ENCODE data around the gene ZMAT3. TPM values are rescaled to one million over a fixed set of nuclear protein-coding genes. Genes with fewer than 3 reads are reported as not detected.
"Not testable (repeated sequence)": the region's sequence is repeated elsewhere in the genome, so short reads cannot be mapped to it uniquely, and the experiment has no call there.

The ZMAT3 gene
- total RNA-seq, 1 donor from 2014 or later: 49.3 TPM

- Histone ChIP-seq H3K27me3 (ENCODE audit: control insufficient read depth, insufficient read depth, low read length) (no peaks in the 10 kb centered on the region), H3K36me3 (ENCODE audit: control insufficient read depth, insufficient read depth, low read length) (no peaks in the 10 kb centered on the region), H3K4me3 (ENCODE audit: low read depth, low read length) (no peak overlapping the region)
- TF ChIP-seq, protein P1, sequence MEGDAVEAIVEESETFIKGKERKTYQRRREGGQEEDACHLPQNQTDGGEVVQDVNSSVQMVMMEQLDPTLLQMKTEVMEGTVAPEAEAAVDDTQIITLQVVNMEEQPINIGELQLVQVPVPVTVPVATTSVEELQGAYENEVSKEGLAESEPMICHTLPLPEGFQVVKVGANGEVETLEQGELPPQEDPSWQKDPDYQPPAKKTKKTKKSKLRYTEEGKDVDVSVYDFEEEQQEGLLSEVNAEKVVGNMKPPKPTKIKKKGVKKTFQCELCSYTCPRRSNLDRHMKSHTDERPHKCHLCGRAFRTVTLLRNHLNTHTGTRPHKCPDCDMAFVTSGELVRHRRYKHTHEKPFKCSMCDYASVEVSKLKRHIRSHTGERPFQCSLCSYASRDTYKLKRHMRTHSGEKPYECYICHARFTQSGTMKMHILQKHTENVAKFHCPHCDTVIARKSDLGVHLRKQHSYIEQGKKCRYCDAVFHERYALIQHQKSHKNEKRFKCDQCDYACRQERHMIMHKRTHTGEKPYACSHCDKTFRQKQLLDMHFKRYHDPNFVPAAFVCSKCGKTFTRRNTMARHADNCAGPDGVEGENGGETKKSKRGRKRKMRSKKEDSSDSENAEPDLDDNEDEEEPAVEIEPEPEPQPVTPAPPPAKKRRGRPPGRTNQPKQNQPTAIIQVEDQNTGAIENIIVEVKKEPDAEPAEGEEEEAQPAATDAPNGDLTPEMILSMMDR (IDR thresholded peaks at IDR 0.05; ENCODE audit: insufficient read depth, low read length, poor library complexity, severe bottlenecking): no peak
- DNase-seq (ENCODE audit: low read depth): no peak
Observed at GRCh38 chr3:179035232-179035631, 36.4 kb downstream of the ZMAT3 start.

- not testable (repeated sequence) for DNase-seq (ENCODE audit: low read depth); H3K27me3 ChIP-seq (ENCODE audit: control insufficient read depth, insufficient read depth, low read length); H3K36me3 ChIP-seq (ENCODE audit: control insufficient read depth, insufficient read depth, low read length); H3K4me3 ChIP-seq (ENCODE audit: low read depth, low read length)
Observed at GRCh38 chr3:179033304-179033657, 38.3 kb downstream of the ZMAT3 start.

GRCh38 chr3:179032454-179033303 is 38.9 kb downstream of the ZMAT3 start:
- not testable (repeated sequence) for H3K4me3 ChIP-seq (ENCODE audit: low read depth, low read length); H3K36me3 ChIP-seq (ENCODE audit: control insufficient read depth, insufficient read depth, low read length); H3K27me3 ChIP-seq (ENCODE audit: control insufficient read depth, insufficient read depth, low read length); DNase-seq (ENCODE audit: low read depth)

GRCh38 chr3:179029096-179029495 is 42.5 kb downstream of the ZMAT3 start:
- no peak for DNase-seq (ENCODE audit: low read depth)
- no peaks in the 10 kb centered on the region for H3K36me3 ChIP-seq (ENCODE audit: control insufficient read depth, insufficient read depth, low read length)
- H3K27me3 ChIP-seq (ENCODE audit: control insufficient read depth, insufficient read depth, low read length): no peaks in the 10 kb centered on the region
- TF ChIP-seq, protein P1 (IDR thresholded peaks at IDR 0.05; ENCODE audit: insufficient read depth, low read length, poor library complexity, severe bottlenecking): no peak
- H3K4me3 ChIP-seq (ENCODE audit: low read depth, low read length): no peak overlapping the region

GRCh38 chr3:179028408-179028807 is 43.2 kb downstream of the ZMAT3 start:
- H3K36me3 ChIP-seq (ENCODE audit: control insufficient read depth, insufficient read depth, low read length): no peaks in the 10 kb centered on the region
- TF ChIP-seq, protein P1 (IDR thresholded peaks at IDR 0.05; ENCODE audit: insufficient read depth, low read length, poor library complexity, severe bottlenecking): no peak
- DNase-seq (ENCODE audit: low read depth): no peak
- no peaks in the 10 kb centered on the region for H3K27me3 ChIP-seq (ENCODE audit: control insufficient read depth, insufficient read depth, low read length)
- no peak overlapping the region for H3K4me3 ChIP-seq (ENCODE audit: low read depth, low read length)

- H3K27me3 ChIP-seq (ENCODE audit: control insufficient read depth, insufficient read depth, low read length): no peaks in the 10 kb centered on the region
- DNase-seq (ENCODE audit: low read depth): no peak
- TF ChIP-seq, protein P1 (IDR thresholded peaks at IDR 0.05; ENCODE audit: insufficient read depth, low read length, poor library complexity, severe bottlenecking): no peak
- H3K36me3 ChIP-seq (ENCODE audit: control insufficient read depth, insufficient read depth, low read length): no peaks in the 10 kb centered on the region
- H3K4me3 ChIP-seq (ENCODE audit: low read depth, low read length): no peak overlapping the region
Observed at GRCh38 chr3:179027326-179027900, 44.2 kb downstream of the ZMAT3 start.

DNA sequence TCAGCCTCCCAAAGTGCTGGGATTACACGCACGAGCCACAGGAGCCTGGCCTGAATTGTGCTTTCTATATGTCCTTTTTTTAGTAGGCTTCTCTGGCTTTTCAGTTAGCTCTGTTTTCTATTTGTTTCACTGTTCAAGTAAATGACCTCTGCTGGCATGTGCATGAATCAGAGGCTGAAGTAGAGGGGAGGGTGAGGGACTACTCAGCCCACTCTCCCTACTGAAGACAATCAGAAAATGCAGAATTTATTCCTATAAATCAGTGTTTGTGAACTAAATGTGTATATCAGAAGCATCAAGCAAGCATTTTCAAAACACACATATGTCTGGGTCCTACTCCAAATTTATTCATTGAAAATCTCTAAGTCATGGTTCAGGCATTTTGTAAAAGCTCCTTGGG is 45.0 kb downstream of the ZMAT3 start:
- Histone ChIP-seq H3K36me3 (ENCODE audit: control insufficient read depth, insufficient read depth, low read length) (no peaks in the 10 kb centered on the region), H3K4me3 (ENCODE audit: low read depth, low read length) (no peak overlapping the region), H3K27me3 (ENCODE audit: control insufficient read depth, insufficient read depth, low read length) (no peaks in the 10 kb centered on the region)
- TF ChIP-seq, protein P1 (IDR thresholded peaks at IDR 0.05; ENCODE audit: insufficient read depth, low read length, poor library complexity, severe bottlenecking): no peak
- peak; percentile 9 for DNase-seq (ENCODE audit: low read depth)
